ENCODE results near the gene SRSF5.

The SRSF5 gene

GRCh38 chr14:69780952-69781351 is 14.0 kb downstream of the SRSF5 start:
- DNase-seq (ENCODE audit: low spot score) = no peak
- TF ChIP-seq, protein P1, sequence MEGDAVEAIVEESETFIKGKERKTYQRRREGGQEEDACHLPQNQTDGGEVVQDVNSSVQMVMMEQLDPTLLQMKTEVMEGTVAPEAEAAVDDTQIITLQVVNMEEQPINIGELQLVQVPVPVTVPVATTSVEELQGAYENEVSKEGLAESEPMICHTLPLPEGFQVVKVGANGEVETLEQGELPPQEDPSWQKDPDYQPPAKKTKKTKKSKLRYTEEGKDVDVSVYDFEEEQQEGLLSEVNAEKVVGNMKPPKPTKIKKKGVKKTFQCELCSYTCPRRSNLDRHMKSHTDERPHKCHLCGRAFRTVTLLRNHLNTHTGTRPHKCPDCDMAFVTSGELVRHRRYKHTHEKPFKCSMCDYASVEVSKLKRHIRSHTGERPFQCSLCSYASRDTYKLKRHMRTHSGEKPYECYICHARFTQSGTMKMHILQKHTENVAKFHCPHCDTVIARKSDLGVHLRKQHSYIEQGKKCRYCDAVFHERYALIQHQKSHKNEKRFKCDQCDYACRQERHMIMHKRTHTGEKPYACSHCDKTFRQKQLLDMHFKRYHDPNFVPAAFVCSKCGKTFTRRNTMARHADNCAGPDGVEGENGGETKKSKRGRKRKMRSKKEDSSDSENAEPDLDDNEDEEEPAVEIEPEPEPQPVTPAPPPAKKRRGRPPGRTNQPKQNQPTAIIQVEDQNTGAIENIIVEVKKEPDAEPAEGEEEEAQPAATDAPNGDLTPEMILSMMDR (IDR thresholded peaks at IDR 0.05; ENCODE audit: extremely low read depth, missing control alignments) = no peak

DNA sequence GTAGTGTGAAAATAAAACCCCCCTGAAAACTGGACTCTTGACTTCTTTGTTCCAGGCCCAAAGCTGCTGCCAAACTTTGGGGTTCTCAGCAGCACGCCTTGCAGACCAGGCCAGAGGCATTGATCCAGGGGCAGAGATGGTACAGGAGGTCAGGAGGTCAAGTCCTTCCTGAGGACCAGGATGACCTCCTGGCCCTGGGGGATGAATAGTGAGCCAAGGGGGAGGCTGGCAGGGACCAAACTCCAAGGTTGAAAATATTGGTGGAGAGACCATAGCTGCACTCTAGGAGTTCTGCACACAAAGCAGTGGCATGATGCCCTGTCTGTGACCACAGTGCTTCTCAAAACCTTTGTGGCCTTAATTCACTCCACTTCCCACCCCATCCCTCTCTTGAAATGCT is 18.0 kb downstream of the SRSF5 start:
- no peak for DNase-seq (ENCODE audit: low spot score)

DNA sequence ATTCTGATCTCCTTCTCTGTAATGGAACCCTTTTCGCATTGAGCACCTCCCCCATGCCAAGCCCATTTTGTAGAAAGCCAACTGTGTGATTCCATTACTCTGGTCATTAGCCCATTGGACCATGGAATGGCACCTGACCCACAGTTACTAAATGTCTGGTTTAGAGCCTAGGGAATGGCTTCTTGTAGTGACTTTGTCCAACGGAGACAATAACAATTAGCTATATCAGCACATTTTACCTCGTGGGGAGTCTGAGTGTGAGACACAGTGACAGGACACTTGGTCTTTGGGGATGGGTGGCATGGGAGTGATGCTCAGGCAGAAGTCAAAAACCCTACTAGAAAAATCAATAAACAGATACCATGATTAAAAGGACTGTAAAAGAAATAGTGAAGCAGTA is 19.7 kb downstream of the SRSF5 start:
- TF ChIP-seq, protein P1 (IDR thresholded peaks at IDR 0.05; ENCODE audit: extremely low read depth, missing control alignments) = no peak
- DNase-seq (ENCODE audit: low spot score) = no peak

More for the DNA sequence above, 18.0 kb downstream of the SRSF5 start:
- TF ChIP-seq, protein P1 (IDR thresholded peaks at IDR 0.05; ENCODE audit: extremely low read depth, missing control alignments) = no peak

DNA sequence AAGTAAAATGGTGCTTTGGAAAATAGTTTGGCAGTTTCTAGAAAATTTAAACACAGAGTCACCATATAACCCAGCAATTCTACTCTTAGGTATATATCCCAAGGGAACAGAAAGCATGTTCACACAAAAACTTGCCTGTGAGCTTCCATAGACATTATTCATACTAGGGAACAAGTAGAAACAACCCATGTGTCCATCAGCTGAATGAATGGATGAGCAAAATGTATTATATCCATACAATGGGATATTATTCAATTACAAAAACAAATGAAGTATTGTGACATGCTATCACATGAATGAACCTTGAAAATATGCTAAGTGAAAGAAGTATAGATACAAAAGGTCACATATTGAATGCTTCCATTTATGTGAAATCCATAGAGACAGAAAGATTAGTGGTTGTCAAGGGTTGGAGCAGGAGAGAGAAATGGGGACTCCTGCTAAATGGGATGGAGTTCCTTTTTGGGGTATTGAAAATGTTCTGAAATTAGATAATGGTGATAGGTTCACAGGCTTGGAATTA is 22.2 kb downstream of the SRSF5 start:
- DNase-seq (ENCODE audit: low spot score) = no peak
- TF ChIP-seq, protein P1 (IDR thresholded peaks at IDR 0.05; ENCODE audit: extremely low read depth, missing control alignments) = no peak

GRCh38 chr14:69792887-69793421 is 26.0 kb downstream of the SRSF5 start:
- DNase-seq (ENCODE audit: low spot score) = no peak
- TF ChIP-seq, protein P1 (IDR thresholded peaks at IDR 0.05; ENCODE audit: extremely low read depth, missing control alignments) = no peak

DNA sequence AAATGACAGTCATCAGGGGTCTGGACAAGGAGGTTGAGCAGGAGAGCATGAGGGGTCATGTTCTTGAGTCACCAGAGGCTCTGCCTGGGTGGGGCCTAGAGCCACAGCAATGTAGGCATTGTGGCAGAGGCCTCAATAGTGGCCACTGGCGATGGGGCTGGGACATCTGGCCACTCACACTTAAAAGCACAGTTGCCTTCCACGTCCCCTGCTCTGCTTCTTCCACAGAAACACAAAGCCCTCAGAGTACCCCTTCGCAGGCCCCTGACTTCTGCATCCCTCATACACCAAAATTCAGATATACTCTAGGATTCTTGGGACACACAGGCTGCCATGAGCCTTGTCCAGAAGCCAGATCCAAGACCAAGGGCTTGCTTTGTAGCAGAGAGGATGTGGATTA is 27.8 kb downstream of the SRSF5 start:
- TF ChIP-seq, protein P1 (IDR thresholded peaks at IDR 0.05; ENCODE audit: extremely low read depth, missing control alignments) = no peak
- DNase-seq (ENCODE audit: low spot score) = no peak

- TF ChIP-seq, protein P1 (IDR thresholded peaks at IDR 0.05; ENCODE audit: extremely low read depth, missing control alignments) = no peak
- DNase-seq (ENCODE audit: low spot score) = no peak
These were observed 28.7 kb downstream of the SRSF5 start for GRCh38 chr14:69795691-69796090.

Measured in GM20000 (cell line).